GM23338 (cell line): ENCODE data around the gene RXRA. TPM values are rescaled to one million over a fixed set of nuclear protein-coding genes. Genes with fewer than 3 reads are reported as not detected.

Source experiments
- ATAC-seq: fragments of 200-7000 bp; cut with Tn5 transposase; 3 replicates; pipeline ENCODE4 v1.9.1; 2020
- DNase-seq: peaks from one replicate; pipeline ENCODE4 v3.0.0-alpha.2; 2015; ENCODE audit warnings: low spot score
- H2AFZ ChIP-seq: fragments of 200-600 bp; sonication (generic); 2 replicates; pipeline ENCODE4 v1.8.0; 2016; ENCODE audit warnings: antibody characterized with exemption, mild to moderate bottlenecking, moderate library complexity
- H3F3A ChIP-seq: fragments of 200-600 bp; sonication (generic); replicated peaks from 2 replicates; pipeline ENCODE4 v1.8.0; 2017; ENCODE audit warnings: antibody characterized with exemption, mixed run types, low read depth
- H3K27ac ChIP-seq: fragments of 200-600 bp; sonication (generic); 2 replicates; pipeline ENCODE4 v1.6.1; 2016; ENCODE audit warnings: low read depth
- H3K27me3 ChIP-seq: fragments of 200-600 bp; sonication (generic); 2 replicates; pipeline ENCODE4 v1.8.0; 2016; ENCODE audit warnings: mild to moderate bottlenecking, mixed run types, moderate library complexity; ENCODE audit not compliant: insufficient read depth
- H3K36me3 ChIP-seq: fragments of 200-600 bp; sonication (generic); 2 replicates; pipeline ENCODE4 v1.8.0; 2016; ENCODE audit warnings: mild to moderate bottlenecking; ENCODE audit not compliant: insufficient read depth
- H3K4me1 ChIP-seq: fragments of 200-600 bp; sonication (generic); 2 replicates; pipeline ENCODE4 v1.8.0; 2016; ENCODE audit warnings: mild to moderate bottlenecking, moderate library complexity; ENCODE audit not compliant: insufficient read depth
- H3K4me2 ChIP-seq: fragments of 200-600 bp; sonication (generic); 2 replicates; pipeline ENCODE4 v1.7.1; 2017; ENCODE audit warnings: mixed run types
- H3K4me3 ChIP-seq: fragments of 200-600 bp; sonication (generic); 2 replicates; pipeline ENCODE4 v1.6.1; 2016; ENCODE audit warnings: mixed run types
- H3K79me2 ChIP-seq: fragments of 200-600 bp; sonication (generic); replicated peaks from 2 replicates; pipeline ENCODE4 v1.8.0; 2017; ENCODE audit warnings: mild to moderate bottlenecking; ENCODE audit not compliant: insufficient read depth
- H3K9me2 ChIP-seq: fragments of 200-600 bp; sonication (generic); 2 replicates; pipeline ENCODE4 v1.8.0; 2017; ENCODE audit not compliant: insufficient read depth
- H4K20me1 ChIP-seq: fragments of 200-600 bp; sonication (generic); replicated peaks from 2 replicates; pipeline ENCODE4 v1.8.0; 2017; ENCODE audit warnings: mild to moderate bottlenecking; ENCODE audit not compliant: insufficient read depth
- H3K27ac Mint-ChIP-seq: 2 replicates; pipeline ENCODE4 v1.8.0; 2020; ENCODE audit warnings: inconsistent platforms, mild to moderate bottlenecking, moderate library complexity, mixed read lengths
- H3K27me3 Mint-ChIP-seq: 3 replicates; pipeline ENCODE4 v1.8.0; 2022; ENCODE audit warnings: low read depth, mild to moderate bottlenecking, moderate library complexity, mixed read lengths, inconsistent platforms; ENCODE audit not compliant: insufficient read depth, poor library complexity
- H3K36me3 Mint-ChIP-seq: 3 replicates; pipeline ENCODE4 v1.8.0; 2021; ENCODE audit warnings: low read depth, mild to moderate bottlenecking, inconsistent platforms, moderate library complexity, mixed read lengths
- H3K4me1 Mint-ChIP-seq: 3 replicates; pipeline ENCODE4 v1.8.0; 2020; ENCODE audit warnings: mild to moderate bottlenecking, inconsistent platforms, mixed read lengths
- H3K4me3 Mint-ChIP-seq: 3 replicates; pipeline ENCODE4 v1.8.0; 2021; ENCODE audit warnings: moderate library complexity, mild to moderate bottlenecking, inconsistent platforms, mixed read lengths
- H3K9me3 Mint-ChIP-seq: 3 replicates; pipeline ENCODE4 v1.8.0; 2020; ENCODE audit warnings: moderate library complexity, mild to moderate bottlenecking, inconsistent platforms, mixed read lengths
- CREB1 ChIP-seq: fragments of 250-450 bp; sonication (Bioruptor Pico); IDR thresholded peaks from 2 replicates; pipeline ENCODE4 v1.5.0; 2020; ENCODE audit warnings: low read depth, mild to moderate bottlenecking, moderate library complexity
- CTCF ChIP-seq, 2 experiments: fragments of 200-600 bp in 1 of 2; sonication (generic) in 1 of 2; conservative IDR thresholded peaks; 2 replicates each; pipeline versions ENCODE4 v1.5.1 to v1.6.1; 2016 to 2017; ENCODE audit warnings: antibody characterized with exemption in 2 of 2, low read depth in 2 of 2, mild to moderate bottlenecking in 2 of 2, moderate library complexity in 1 of 2
- ETS1 ChIP-seq: IDR thresholded peaks from 2 replicates; pipeline ENCODE4 v1.6.1; 2016; ENCODE audit warnings: antibody characterized with exemption
- EZH2 ChIP-seq: fragments of 200-600 bp; sonication (generic); IDR thresholded peaks from one replicate; pipeline ENCODE4 v1.8.0; 2017; ENCODE audit warnings: antibody characterized with exemption, mild to moderate bottlenecking, low read depth; ENCODE audit not compliant: unreplicated experiment
- EZH2phosphoT487 ChIP-seq: fragments of 200-600 bp; sonication (generic); IDR thresholded peaks from one replicate; pipeline ENCODE4 v1.8.1; 2018; ENCODE audit warnings: antibody characterized with exemption; ENCODE audit not compliant: unreplicated experiment
- JUNB ChIP-seq: IDR thresholded peaks from one replicate; pipeline ENCODE4 v1.6.1; 2016; ENCODE audit warnings: antibody characterized with exemption; ENCODE audit not compliant: unreplicated experiment
- NANOG ChIP-seq: IDR thresholded peaks from 2 replicates; pipeline ENCODE4 v1.6.1; 2016; ENCODE audit warnings: antibody characterized with exemption, borderline replicate concordance
- POLR2AphosphoS5 ChIP-seq: IDR thresholded peaks from 2 replicates; pipeline ENCODE4 v1.6.1; 2016; ENCODE audit warnings: antibody characterized with exemption, low read depth
- STAT1 ChIP-seq: IDR thresholded peaks from one replicate; pipeline ENCODE4 v1.6.1; 2016; ENCODE audit warnings: antibody characterized with exemption; ENCODE audit not compliant: unreplicated experiment
- ZNF331 ChIP-seq: fragments of 250-450 bp; sonication (Bioruptor Pico); IDR thresholded peaks from 2 replicates; pipeline ENCODE4 v1.5.0; 2020; ENCODE audit warnings: low read depth, mild to moderate bottlenecking, moderate library complexity
- ZNF462 ChIP-seq: fragments of 250-450 bp; sonication (Bioruptor Pico); IDR thresholded peaks from 2 replicates; pipeline ENCODE4 v1.5.0; 2020; ENCODE audit warnings: mild to moderate bottlenecking, moderate library complexity
- polyA plus RNA-seq: library from polyadenylated mRNA; unstranded; fragments of >200 nt; fragmentation: Nextera tagmentation; extraction: Ambion mirVana; gene quantifications from 2 replicates; pipeline ENCODE4 v1.2.1, GENCODE V29; 2016
- total RNA-seq: library from RNA; depleted of rRNA; stranded (reverse); fragments of >200 nt; shearing (Covaris generic); gene quantifications from 2 replicates; pipeline ENCODE4 v1.2.3, GENCODE V29; 2014
- TF ChIP-seq, protein P1 (sequence below): IDR thresholded peaks from one replicate; pipeline ENCODE4 v1.6.1; 2018; ENCODE audit warnings: antibody characterized with exemption; ENCODE audit not compliant: unreplicated experiment

Gene RXRA
- total and polyA plus RNA-seq, 2 experiments from 2014 or later = 4.9 to 17.9 TPM

- TF ChIP-seq CTCF (conservative IDR thresholded peaks at IDR 0.05; ENCODE audit: low read depth in 2 of 2) (no peak), NANOG (no peak), ZNF331 (CRISPR knock-in tag) (no peak), EZH2 (no peak), EZH2phosphoT487 (no peak), STAT1 (no peak), JUNB (no peak), CREB1 (CRISPR knock-in tag) (no peak), ETS1 (no peak), POLR2AphosphoS5 (no peak)
Observed at GRCh38 chr9:134391319-134392231, 65.3 kb downstream of the RXRA start (continued).

GRCh38 chr9:134392900-134393299 is 66.6 kb downstream of the RXRA start:
- peaks cover 3% of the 10 kb centered on the region for H3K4me1 Mint-ChIP-seq
- Histone ChIP-seq H3K4me1 (no peaks in the 10 kb centered on the region), H3K36me3 (no peaks in the 10 kb centered on the region), H3K9me2 (no peaks in the 10 kb centered on the region), H3K4me3 (no peak overlapping the region), H3K27ac (no peak overlapping the region), H3K79me2 (peaks cover 33% of the 10 kb centered on the region), H3F3A (no peaks in the 10 kb centered on the region), H2AFZ (no peak overlapping the region), H4K20me1 (0 out of 2 replicates have a peak, but pooled peaks cover 2% of the 10 kb centered on the region), H3K4me2 (no peak overlapping the region), H3K27me3 (no peaks in the 10 kb centered on the region)
- peaks cover 4% of the 10 kb centered on the region; the same call in 2 of the 3 replicates for H3K9me3 Mint-ChIP-seq
- peaks cover 4% of the 10 kb centered on the region for H3K27me3 Mint-ChIP-seq
- H3K27ac Mint-ChIP-seq = no peak overlapping the region
- no peak for ATAC-seq
- no peaks in the 10 kb centered on the region for H3K36me3 Mint-ChIP-seq
- no peak overlapping the region for H3K4me3 Mint-ChIP-seq
- DNase-seq = no peak
- TF ChIP-seq POLR2AphosphoS5 (no peak), ZNF331 (CRISPR knock-in tag) (no peak), ZNF462 (CRISPR knock-in tag) (no peak)
- TF ChIP-seq, protein P1, sequence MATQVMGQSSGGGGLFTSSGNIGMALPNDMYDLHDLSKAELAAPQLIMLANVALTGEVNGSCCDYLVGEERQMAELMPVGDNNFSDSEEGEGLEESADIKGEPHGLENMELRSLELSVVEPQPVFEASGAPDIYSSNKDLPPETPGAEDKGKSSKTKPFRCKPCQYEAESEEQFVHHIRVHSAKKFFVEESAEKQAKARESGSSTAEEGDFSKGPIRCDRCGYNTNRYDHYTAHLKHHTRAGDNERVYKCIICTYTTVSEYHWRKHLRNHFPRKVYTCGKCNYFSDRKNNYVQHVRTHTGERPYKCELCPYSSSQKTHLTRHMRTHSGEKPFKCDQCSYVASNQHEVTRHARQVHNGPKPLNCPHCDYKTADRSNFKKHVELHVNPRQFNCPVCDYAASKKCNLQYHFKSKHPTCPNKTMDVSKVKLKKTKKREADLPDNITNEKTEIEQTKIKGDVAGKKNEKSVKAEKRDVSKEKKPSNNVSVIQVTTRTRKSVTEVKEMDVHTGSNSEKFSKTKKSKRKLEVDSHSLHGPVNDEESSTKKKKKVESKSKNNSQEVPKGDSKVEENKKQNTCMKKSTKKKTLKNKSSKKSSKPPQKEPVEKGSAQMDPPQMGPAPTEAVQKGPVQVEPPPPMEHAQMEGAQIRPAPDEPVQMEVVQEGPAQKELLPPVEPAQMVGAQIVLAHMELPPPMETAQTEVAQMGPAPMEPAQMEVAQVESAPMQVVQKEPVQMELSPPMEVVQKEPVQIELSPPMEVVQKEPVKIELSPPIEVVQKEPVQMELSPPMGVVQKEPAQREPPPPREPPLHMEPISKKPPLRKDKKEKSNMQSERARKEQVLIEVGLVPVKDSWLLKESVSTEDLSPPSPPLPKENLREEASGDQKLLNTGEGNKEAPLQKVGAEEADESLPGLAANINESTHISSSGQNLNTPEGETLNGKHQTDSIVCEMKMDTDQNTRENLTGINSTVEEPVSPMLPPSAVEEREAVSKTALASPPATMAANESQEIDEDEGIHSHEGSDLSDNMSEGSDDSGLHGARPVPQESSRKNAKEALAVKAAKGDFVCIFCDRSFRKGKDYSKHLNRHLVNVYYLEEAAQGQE = no peak
